ENCODE results near the gene CRTAC1.

CRTAC1 gene

DNA sequence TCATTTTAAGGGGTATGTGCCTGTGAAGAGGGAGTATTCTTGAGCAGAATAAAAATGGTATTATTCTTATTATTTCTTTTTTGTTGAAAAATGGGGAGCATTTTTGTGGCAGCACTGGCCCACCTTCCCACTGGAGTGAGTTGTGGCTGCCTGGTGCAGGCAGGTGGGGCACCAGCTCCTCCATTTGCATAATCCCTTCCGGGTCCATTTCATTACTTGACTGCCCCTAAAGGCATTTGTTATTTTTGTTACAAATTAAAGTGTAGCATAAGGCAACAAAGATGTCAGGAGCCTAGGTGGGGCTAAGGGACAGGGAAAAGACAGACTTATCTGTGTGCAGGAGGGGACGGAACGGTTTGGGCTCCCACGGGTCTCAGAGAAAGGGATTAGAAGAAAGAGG lies 154.0 kb downstream of the CRTAC1 start:
- no peak for DNase-seq
- Mint-ChIP-seq H3K4me3 (no peak overlapping the region), H3K36me3 (ENCODE audit: low read depth) (no peaks in the 10 kb centered on the region), H3K27me3 (no peaks in the 10 kb centered on the region), H3K9me3 (no peaks in the 10 kb centered on the region), H3K27ac (no peak overlapping the region), H3K4me1 (ENCODE audit: low read depth) (no peaks in the 10 kb centered on the region)

GRCh38 chr10:97875391-97875790 lies 155.0 kb downstream of the CRTAC1 start:
- Mint-ChIP-seq H3K27me3 (no peaks in the 10 kb centered on the region), H3K4me3 (no peak overlapping the region), H3K27ac (no peak overlapping the region), H3K36me3 (ENCODE audit: low read depth) (no peaks in the 10 kb centered on the region), H3K4me1 (ENCODE audit: low read depth) (no peaks in the 10 kb centered on the region), H3K9me3 (no peaks in the 10 kb centered on the region)
- DNase-seq: no peak

GRCh38 chr10:97874332-97874731 lies 156.1 kb downstream of the CRTAC1 start:
- Mint-ChIP-seq H3K9me3 (no peaks in the 10 kb centered on the region), H3K4me3 (no peak overlapping the region), H3K36me3 (ENCODE audit: low read depth) (no peaks in the 10 kb centered on the region), H3K27me3 (no peaks in the 10 kb centered on the region), H3K4me1 (ENCODE audit: low read depth) (peaks cover 5% of the 10 kb centered on the region), H3K27ac (no peak overlapping the region)
- no peak for DNase-seq

DNA sequence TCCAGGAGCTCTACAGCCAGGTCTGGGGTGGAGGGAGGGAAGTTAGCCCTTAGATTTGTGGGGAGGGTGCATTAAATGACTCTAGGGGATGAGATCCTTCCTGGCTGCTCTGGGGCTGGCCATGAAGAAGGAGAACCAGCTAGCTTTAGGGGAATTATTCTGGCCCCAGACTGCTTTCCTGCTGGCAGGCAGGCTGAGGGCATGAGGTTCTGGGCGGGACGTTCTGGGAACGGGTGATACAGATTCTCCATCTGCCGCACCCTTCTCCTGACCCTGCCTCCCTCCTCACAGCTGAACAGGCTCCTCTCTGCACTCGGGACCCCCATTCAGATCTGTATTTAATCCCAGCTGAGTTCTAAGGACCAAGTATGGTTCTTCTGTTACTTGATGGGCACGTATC lies 156.9 kb downstream of the CRTAC1 start:
- Mint-ChIP-seq H3K9me3 (no peaks in the 10 kb centered on the region), H3K27me3 (no peaks in the 10 kb centered on the region), H3K36me3 (ENCODE audit: low read depth) (no peaks in the 10 kb centered on the region), H3K4me1 (ENCODE audit: low read depth) (peaks cover 12% of the 10 kb centered on the region), H3K4me3 (no peak overlapping the region), H3K27ac (no peak overlapping the region)
- DNase-seq: no peak

GRCh38 chr10:97870990-97871389 lies 159.4 kb downstream of the CRTAC1 start:
- no peak overlapping the region for H3K27ac Mint-ChIP-seq
- H3K36me3 Mint-ChIP-seq (ENCODE audit: low read depth): no peaks in the 10 kb centered on the region
- DNase-seq: no peak
- no peaks in the 10 kb centered on the region for H3K9me3 Mint-ChIP-seq
- H3K4me3 Mint-ChIP-seq: no peak overlapping the region
- H3K27me3 Mint-ChIP-seq: no peaks in the 10 kb centered on the region
- H3K4me1 Mint-ChIP-seq (ENCODE audit: low read depth): peaks cover 12% of the 10 kb centered on the region

- Mint-ChIP-seq H3K27me3 (no peaks in the 10 kb centered on the region), H3K4me3 (no peak overlapping the region), H3K4me1 (ENCODE audit: low read depth) (peaks cover 12% of the 10 kb centered on the region), H3K36me3 (ENCODE audit: low read depth) (no peaks in the 10 kb centered on the region), H3K9me3 (no peaks in the 10 kb centered on the region), H3K27ac (peak overlapping the region; percentile 81)
- DNase-seq: peak; percentile 84
Measured at GRCh38 chr10:97869091-97870042, 161.1 kb downstream of the CRTAC1 start.

- DNase-seq: no peak
Measured at GRCh38 chr10:97868134-97868685, 162.2 kb downstream of the CRTAC1 start.

DNA sequence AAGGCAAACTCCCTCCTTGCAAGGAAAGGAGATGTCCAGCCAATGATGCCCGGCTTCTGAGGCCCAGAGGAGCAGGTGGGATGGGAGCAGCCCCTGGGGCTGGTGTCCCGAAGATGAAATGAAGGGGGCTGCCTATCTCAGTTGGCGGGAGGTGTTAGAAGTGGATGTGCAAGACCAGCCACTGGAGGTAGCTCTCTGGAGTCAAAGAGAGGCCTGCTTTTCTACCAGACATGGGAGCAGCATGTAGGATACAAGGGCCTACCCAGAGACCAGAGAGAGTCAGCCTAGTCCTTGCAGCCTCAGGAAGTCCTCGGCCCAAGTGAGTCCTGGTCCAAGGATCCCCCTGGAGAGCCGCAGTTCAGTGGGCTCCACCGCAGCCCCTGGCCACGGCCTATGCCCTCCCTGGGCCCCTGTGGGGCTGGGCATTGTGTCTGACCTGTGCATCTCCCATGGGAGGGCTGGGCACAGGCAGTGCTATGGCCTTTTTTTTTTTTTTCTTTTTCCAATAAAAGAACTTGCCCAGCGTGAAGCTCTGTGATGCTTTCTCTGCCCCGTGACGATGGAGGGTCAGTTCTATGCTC lies 163.1 kb downstream of the CRTAC1 start:
- no peaks in the 10 kb centered on the region for H3K27me3 Mint-ChIP-seq
- no peak overlapping the region for H3K4me3 Mint-ChIP-seq
- H3K36me3 Mint-ChIP-seq (ENCODE audit: low read depth): no peaks in the 10 kb centered on the region
- H3K4me1 Mint-ChIP-seq (ENCODE audit: low read depth): peaks cover 12% of the 10 kb centered on the region
- no peak for DNase-seq
- H3K9me3 Mint-ChIP-seq: no peaks in the 10 kb centered on the region
- no peak overlapping the region for H3K27ac Mint-ChIP-seq

More at GRCh38 chr10:97868134-97868685, 162.2 kb downstream of the CRTAC1 start:
- H3K36me3 Mint-ChIP-seq (ENCODE audit: low read depth): no peaks in the 10 kb centered on the region
- H3K9me3 Mint-ChIP-seq: no peaks in the 10 kb centered on the region
- no peak overlapping the region for H3K27ac Mint-ChIP-seq
- H3K4me3 Mint-ChIP-seq: no peak overlapping the region
- H3K4me1 Mint-ChIP-seq (ENCODE audit: low read depth): peaks cover 12% of the 10 kb centered on the region
- no peaks in the 10 kb centered on the region for H3K27me3 Mint-ChIP-seq

GRCh38 chr10:97866524-97867219 lies 163.7 kb downstream of the CRTAC1 start:
- Mint-ChIP-seq H3K36me3 (ENCODE audit: low read depth) (no peaks in the 10 kb centered on the region), H3K4me3 (no peak overlapping the region), H3K27me3 (no peaks in the 10 kb centered on the region), H3K4me1 (ENCODE audit: low read depth) (peaks cover 12% of the 10 kb centered on the region), H3K9me3 (no peaks in the 10 kb centered on the region), H3K27ac (no peak overlapping the region)
- DNase-seq: no peak

DNA sequence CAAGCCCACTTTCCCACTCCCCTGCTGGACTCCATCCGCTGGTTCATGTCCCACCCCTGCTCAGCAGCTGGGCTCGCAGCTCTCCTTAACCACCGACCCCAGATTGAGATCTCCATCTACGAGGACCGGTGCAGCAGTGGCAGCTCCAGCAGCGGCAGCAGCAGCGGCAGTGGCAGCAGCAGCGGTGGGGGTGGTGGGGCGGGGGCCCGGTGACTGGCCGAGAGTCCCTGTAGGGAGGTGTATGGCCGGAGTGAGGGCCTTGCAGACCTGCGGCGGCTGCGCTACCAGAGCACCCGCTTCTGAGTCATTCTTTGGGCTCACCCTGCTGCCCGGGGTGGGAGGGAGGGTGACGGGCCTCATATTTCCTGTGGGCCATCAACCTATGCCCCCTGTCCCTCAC lies 164.9 kb downstream of the CRTAC1 start:
- no peak overlapping the region for H3K27ac Mint-ChIP-seq
- no peaks in the 10 kb centered on the region for H3K36me3 Mint-ChIP-seq (ENCODE audit: low read depth)
- no peaks in the 10 kb centered on the region for H3K27me3 Mint-ChIP-seq
- H3K9me3 Mint-ChIP-seq: no peaks in the 10 kb centered on the region
- H3K4me1 Mint-ChIP-seq (ENCODE audit: low read depth): peaks cover 15% of the 10 kb centered on the region
- DNase-seq: no peak
- H3K4me3 Mint-ChIP-seq: no peak overlapping the region

- no peak overlapping the region for H3K27ac Mint-ChIP-seq
- H3K36me3 Mint-ChIP-seq (ENCODE audit: low read depth): no peaks in the 10 kb centered on the region
- H3K4me3 Mint-ChIP-seq: no peak overlapping the region
- no peaks in the 10 kb centered on the region for H3K27me3 Mint-ChIP-seq
- no peaks in the 10 kb centered on the region for H3K9me3 Mint-ChIP-seq
- no peak for DNase-seq
- H3K4me1 Mint-ChIP-seq (ENCODE audit: low read depth): peaks cover 6% of the 10 kb centered on the region
Measured at GRCh38 chr10:97863808-97864207, 166.6 kb downstream of the CRTAC1 start.

GRCh38 chr10:97861924-97862323 lies 168.5 kb downstream of the CRTAC1 start:
- no peaks in the 10 kb centered on the region for H3K36me3 Mint-ChIP-seq (ENCODE audit: low read depth)
- no peak overlapping the region for H3K4me3 Mint-ChIP-seq
- H3K9me3 Mint-ChIP-seq: no peaks in the 10 kb centered on the region
- no peak for DNase-seq
- peaks cover 16% of the 10 kb centered on the region for H3K4me1 Mint-ChIP-seq (ENCODE audit: low read depth)
- H3K27ac Mint-ChIP-seq: no peak overlapping the region
- no peaks in the 10 kb centered on the region for H3K27me3 Mint-ChIP-seq

DNA sequence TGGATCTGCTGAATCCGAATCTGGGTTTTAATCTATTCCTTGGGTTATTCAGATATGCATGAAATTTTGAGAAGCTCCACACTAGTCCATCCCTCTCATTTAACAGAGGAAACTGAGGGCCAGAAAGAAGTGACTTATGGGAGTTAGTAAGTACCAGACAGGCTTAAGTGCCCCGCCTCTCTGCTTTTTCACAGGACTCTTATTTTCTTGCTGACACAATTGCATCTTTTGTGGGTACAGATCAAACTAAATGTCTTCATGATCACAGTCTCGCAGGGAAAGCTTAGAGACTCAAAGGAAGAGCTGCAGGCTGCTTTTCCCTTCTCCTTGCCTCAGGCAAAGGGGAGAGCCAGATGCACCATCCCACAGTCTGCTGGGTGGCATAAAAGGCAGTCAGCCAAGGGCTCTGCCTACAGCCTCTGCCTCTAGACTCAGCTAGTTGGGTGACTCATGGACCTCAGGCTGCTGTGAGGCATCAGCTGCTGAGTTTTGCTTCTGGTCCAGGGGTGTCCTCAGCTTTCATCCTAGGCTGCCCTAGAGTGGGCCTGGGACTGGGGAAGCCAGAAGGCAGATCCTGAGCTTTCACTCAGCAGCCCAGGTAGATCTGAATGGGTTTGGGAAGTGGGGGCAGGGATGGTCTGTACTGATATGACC lies 169.2 kb downstream of the CRTAC1 start:
- Mint-ChIP-seq H3K27ac (no peak overlapping the region), H3K9me3 (no peaks in the 10 kb centered on the region), H3K4me3 (no peak overlapping the region), H3K4me1 (ENCODE audit: low read depth) (peaks cover 16% of the 10 kb centered on the region), H3K36me3 (ENCODE audit: low read depth) (no peaks in the 10 kb centered on the region), H3K27me3 (no peaks in the 10 kb centered on the region)
- DNase-seq: no peak

GRCh38 chr10:97858001-97858439 lies 172.4 kb downstream of the CRTAC1 start:
- Mint-ChIP-seq H3K36me3 (ENCODE audit: low read depth) (no peaks in the 10 kb centered on the region), H3K27me3 (no peaks in the 10 kb centered on the region), H3K4me3 (no peak overlapping the region), H3K27ac (no peak overlapping the region), H3K9me3 (no peaks in the 10 kb centered on the region), H3K4me1 (ENCODE audit: low read depth) (peaks cover 21% of the 10 kb centered on the region)
- no peak for DNase-seq
